H1 (cell line): ENCODE results near the gene RBFA. TPM values are rescaled to one million over a fixed set of nuclear protein-coding genes. Genes with fewer than 3 reads are reported as not detected.

Experiments
- KDM1A ChIP-seq: fragments of 200-600, 300-600 bp; sonication (generic); IDR thresholded peaks from 2 replicates; pipeline ENCODE4 v1.7.1; 2016; ENCODE audit warnings: mild to moderate bottlenecking, low read length, borderline replicate concordance
- polyA plus RNA-seq, 7 experiments: library from polyadenylated mRNA; depleted of rRNA in 3 of 7; stranded (reverse) in 5 of 7; unstranded in 2 of 7; fragments of >200 nt in 5 of 7; fragments of 200-250 nt in 2 of 7; gene quantifications; 1 replicate in 5 of 7; 2 replicates in 1 of 7; 4 replicates in 1 of 7; pipeline versions ENCODE4 v1.2.1 to v1.2.3, GENCODE V29; 2011 to 2013; ENCODE audit warnings: missing spikeins in 2 of 7, mixed read lengths in 2 of 7
- total RNA-seq: library from RNA; stranded (reverse); fragmentation: NEBNext Ultra II Directional; extraction: Animal tissue kit (Norgen Biotek cat#: 25700); gene quantifications from 2 replicates; pipeline ENCODE4 v1.2.1, GENCODE V29; 2021
- TF ChIP-seq, protein P1 (sequence below): IDR thresholded peaks from 2 replicates; pipeline ENCODE4 v1.6.1; 2012; ENCODE audit warnings: inconsistent platforms

Gene RBFA
- total and polyA plus RNA-seq, 2 of the 8 experiments (the other 6 are each of a cell fraction or from before 2014, with no cell fraction given) = 19.2 to 29.5 TPM

DNA sequence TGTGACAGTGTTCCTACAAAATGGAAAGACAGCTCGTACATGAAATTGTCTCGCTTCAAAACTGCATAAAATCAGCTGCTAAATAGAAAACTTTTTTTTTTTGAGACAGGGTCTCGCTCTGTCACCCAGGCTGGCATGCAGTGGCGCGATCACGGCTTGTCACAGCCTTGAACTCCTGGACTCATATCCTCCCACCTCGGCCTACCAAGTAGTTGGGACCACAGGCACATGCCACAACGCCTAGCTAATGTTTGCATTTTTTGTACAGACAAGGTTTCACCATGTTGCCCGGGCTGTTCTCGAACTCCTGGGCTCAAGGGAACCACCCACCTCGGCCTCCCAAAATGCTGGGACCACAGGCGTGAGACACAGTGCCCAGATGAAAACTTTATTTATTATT lies 49.1 kb upstream of the RBFA start (continued):
- TF ChIP-seq, protein P1, sequence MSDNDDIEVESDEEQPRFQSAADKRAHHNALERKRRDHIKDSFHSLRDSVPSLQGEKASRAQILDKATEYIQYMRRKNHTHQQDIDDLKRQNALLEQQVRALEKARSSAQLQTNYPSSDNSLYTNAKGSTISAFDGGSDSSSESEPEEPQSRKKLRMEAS = no peak
- TF ChIP-seq KDM1A = no peak
- TF ChIP-seq, all 59 proteins: peak for 0
